Measurements from ENCODE around the gene DSCAM. TPM values are rescaled to one million over a fixed set of nuclear protein-coding genes. Genes with fewer than 3 reads are reported as not detected.

The DSCAM gene
- total RNA-seq, 1 donor from 2014 or later: 2.7 TPM

- no peak for DNase-seq (ENCODE audit: low spot score, unreplicated experiment)
- Mint-ChIP-seq H3K4me1 (ENCODE audit: low read depth) (peaks cover 14% of the 10 kb centered on the region), H3K4me3 (ENCODE audit: low read depth) (no peak overlapping the region), H3K9me3 (ENCODE audit: low read depth) (peaks cover 4% of the 10 kb centered on the region), H3K36me3 (ENCODE audit: insufficient read depth) (no peaks in the 10 kb centered on the region), H3K27ac (no peak overlapping the region), H3K27me3 (no peaks in the 10 kb centered on the region)
- TF ChIP-seq CTCF (IDR thresholded peaks at IDR 0.05; ENCODE audit: unreplicated experiment): no peak
Measured at GRCh38 chr21:39969691-39970364, 877.1 kb downstream of the DSCAM start.

GRCh38 chr21:39968010-39968409 is 878.9 kb downstream of the DSCAM start:
- DNase-seq (ENCODE audit: low spot score, unreplicated experiment): no peak
- H3K4me3 Mint-ChIP-seq (ENCODE audit: low read depth): no peak overlapping the region
- H3K4me1 Mint-ChIP-seq (ENCODE audit: low read depth): peaks cover 13% of the 10 kb centered on the region
- peaks cover 4% of the 10 kb centered on the region for H3K9me3 Mint-ChIP-seq (ENCODE audit: low read depth)
- H3K27ac Mint-ChIP-seq: no peak overlapping the region
- H3K27me3 Mint-ChIP-seq: peaks cover 4% of the 10 kb centered on the region
- TF ChIP-seq CTCF (IDR thresholded peaks at IDR 0.05; ENCODE audit: unreplicated experiment): no peak
- no peaks in the 10 kb centered on the region for H3K36me3 Mint-ChIP-seq (ENCODE audit: insufficient read depth)

- Mint-ChIP-seq H3K9me3 (ENCODE audit: low read depth) (peaks cover 4% of the 10 kb centered on the region), H3K4me1 (ENCODE audit: low read depth) (peaks cover 2% of the 10 kb centered on the region), H3K36me3 (ENCODE audit: insufficient read depth) (no peaks in the 10 kb centered on the region), H3K27me3 (peaks cover 6% of the 10 kb centered on the region), H3K4me3 (ENCODE audit: low read depth) (no peak overlapping the region), H3K27ac (no peak overlapping the region)
- no peak for TF ChIP-seq CTCF (IDR thresholded peaks at IDR 0.05; ENCODE audit: unreplicated experiment)
- DNase-seq (ENCODE audit: low spot score, unreplicated experiment): no peak
Measured at GRCh38 chr21:39966786-39967185, 880.2 kb downstream of the DSCAM start.

GRCh38 chr21:39965026-39965425 is 881.9 kb downstream of the DSCAM start:
- Mint-ChIP-seq H3K4me1 (ENCODE audit: low read depth) (no peaks in the 10 kb centered on the region), H3K27ac (no peak overlapping the region), H3K4me3 (ENCODE audit: low read depth) (no peak overlapping the region), H3K27me3 (peaks cover 6% of the 10 kb centered on the region), H3K9me3 (ENCODE audit: low read depth) (peaks cover 14% of the 10 kb centered on the region), H3K36me3 (ENCODE audit: insufficient read depth) (peaks cover 1% of the 10 kb centered on the region)
- DNase-seq (ENCODE audit: low spot score, unreplicated experiment): no peak
- TF ChIP-seq CTCF (IDR thresholded peaks at IDR 0.05; ENCODE audit: unreplicated experiment): no peak

GRCh38 chr21:39961251-39961650 is 885.7 kb downstream of the DSCAM start:
- no peaks in the 10 kb centered on the region for H3K4me1 Mint-ChIP-seq (ENCODE audit: low read depth)
- no peak overlapping the region for H3K4me3 Mint-ChIP-seq (ENCODE audit: low read depth)
- H3K36me3 Mint-ChIP-seq (ENCODE audit: insufficient read depth): peaks cover 1% of the 10 kb centered on the region
- peaks cover 6% of the 10 kb centered on the region for H3K27me3 Mint-ChIP-seq
- H3K27ac Mint-ChIP-seq: no peak overlapping the region
- no peak for DNase-seq (ENCODE audit: low spot score, unreplicated experiment)
- TF ChIP-seq CTCF (IDR thresholded peaks at IDR 0.05; ENCODE audit: unreplicated experiment): no peak
- H3K9me3 Mint-ChIP-seq (ENCODE audit: low read depth): peaks cover 17% of the 10 kb centered on the region

Small RNA genes within 50 kb of the gene (microRNA-seq; reads per million reads assigned to microRNA genes)
- gene MIR4760 (ENCODE audit: borderline number of aligned reads, unreplicated experiment): not detected
